Lower leg skin (tissue), 3 donors: ENCODE results near the gene RAB3IP.

Experiments
- POLR2A ChIP-seq, 2 donors: fragments of 450-650 bp; IDR thresholded peaks; one replicate each; pipeline ENCODE4 v1.6.1; 2016 to 2017; ENCODE audit warnings: antibody characterized with exemption in 2 of 2, mild to moderate bottlenecking in 1 of 2, moderate library complexity in 1 of 2
- TF ChIP-seq, protein P1 (sequence below), 3 donors: fragments of 450-650 bp; IDR thresholded peaks; one replicate each; pipeline ENCODE4 v1.5.1; 2016; ENCODE audit warnings: antibody characterized with exemption in 3 of 3, mild to moderate bottlenecking in 3 of 3, moderate library complexity in 2 of 3

DNA sequence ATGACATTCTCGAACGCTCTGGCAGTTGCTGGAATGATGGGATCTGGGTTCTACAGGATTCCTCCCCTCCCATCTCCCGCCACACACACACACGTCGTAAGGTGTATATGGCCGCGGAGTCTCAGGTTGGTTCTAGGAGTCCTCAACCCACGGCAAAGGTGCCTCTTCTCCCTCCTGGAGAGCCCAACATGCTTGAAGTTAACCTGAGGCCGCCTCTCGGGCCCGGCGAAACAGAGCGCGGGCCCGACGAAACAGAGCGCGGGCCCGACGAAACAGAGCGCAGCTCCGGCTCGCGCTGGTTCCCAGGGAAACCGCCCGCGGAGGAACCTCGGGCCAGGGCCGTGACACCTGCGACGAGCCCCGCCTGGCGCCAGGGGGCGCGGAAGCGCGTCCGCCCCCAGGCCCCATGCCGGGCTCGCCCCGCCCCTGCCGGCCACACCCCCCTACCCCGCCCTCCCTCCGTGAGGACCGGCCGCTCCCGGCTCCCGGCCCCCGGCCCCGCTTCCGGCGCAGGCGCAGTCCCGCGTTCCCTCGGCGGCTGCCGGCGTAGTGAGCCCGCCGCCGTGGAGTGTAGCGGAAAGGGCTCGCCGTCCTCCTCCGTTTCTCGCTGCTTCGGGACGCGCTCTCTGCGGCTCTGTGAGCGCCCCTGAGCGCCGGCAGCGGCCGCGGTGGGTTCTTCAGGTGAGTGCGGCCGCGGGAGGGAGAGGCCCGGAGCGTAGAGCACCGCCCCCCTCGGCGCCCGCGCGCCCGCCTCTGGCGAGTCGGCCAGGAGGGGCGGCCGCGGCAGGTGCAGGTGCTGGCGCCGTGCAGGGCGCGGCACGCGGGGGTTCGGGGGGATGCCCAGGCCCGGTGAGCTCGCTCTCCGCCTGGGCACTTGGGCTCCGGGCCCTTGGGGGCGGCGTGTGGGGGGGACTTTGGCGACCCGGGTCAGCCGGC is at the start of gene RAB3IP:
- TF ChIP-seq POLR2A (IDR thresholded peaks at IDR 0.05): no peak
- TF ChIP-seq, protein P1, sequence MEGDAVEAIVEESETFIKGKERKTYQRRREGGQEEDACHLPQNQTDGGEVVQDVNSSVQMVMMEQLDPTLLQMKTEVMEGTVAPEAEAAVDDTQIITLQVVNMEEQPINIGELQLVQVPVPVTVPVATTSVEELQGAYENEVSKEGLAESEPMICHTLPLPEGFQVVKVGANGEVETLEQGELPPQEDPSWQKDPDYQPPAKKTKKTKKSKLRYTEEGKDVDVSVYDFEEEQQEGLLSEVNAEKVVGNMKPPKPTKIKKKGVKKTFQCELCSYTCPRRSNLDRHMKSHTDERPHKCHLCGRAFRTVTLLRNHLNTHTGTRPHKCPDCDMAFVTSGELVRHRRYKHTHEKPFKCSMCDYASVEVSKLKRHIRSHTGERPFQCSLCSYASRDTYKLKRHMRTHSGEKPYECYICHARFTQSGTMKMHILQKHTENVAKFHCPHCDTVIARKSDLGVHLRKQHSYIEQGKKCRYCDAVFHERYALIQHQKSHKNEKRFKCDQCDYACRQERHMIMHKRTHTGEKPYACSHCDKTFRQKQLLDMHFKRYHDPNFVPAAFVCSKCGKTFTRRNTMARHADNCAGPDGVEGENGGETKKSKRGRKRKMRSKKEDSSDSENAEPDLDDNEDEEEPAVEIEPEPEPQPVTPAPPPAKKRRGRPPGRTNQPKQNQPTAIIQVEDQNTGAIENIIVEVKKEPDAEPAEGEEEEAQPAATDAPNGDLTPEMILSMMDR (IDR thresholded peaks at IDR 0.05): no peak
